Body of pancreas (tissue), 4 donors: Measurements from ENCODE around the gene RPRD1A.
"Not testable (repeated sequence)": the region's sequence is repeated elsewhere in the genome, so short reads cannot be mapped to it uniquely, and the experiment has no call there.

Experiments
- CTCF ChIP-seq, 7 experiments: fragments of 450-650 bp in 4 of 7; fragments of 200-600 bp in 3 of 7; sonication (generic) in 3 of 7; IDR thresholded peaks; one replicate each; pipeline ENCODE4 v1.5.1; 2016 to 2019; ENCODE audit warnings: antibody characterized with exemption in 7 of 7
- POLR2A ChIP-seq, 3 donors: fragments of 450-650 bp; IDR thresholded peaks; one replicate each; pipeline ENCODE4 v1.6.1; 2016; ENCODE audit warnings: antibody characterized with exemption in 3 of 3, mild to moderate bottlenecking in 2 of 3

DNA sequence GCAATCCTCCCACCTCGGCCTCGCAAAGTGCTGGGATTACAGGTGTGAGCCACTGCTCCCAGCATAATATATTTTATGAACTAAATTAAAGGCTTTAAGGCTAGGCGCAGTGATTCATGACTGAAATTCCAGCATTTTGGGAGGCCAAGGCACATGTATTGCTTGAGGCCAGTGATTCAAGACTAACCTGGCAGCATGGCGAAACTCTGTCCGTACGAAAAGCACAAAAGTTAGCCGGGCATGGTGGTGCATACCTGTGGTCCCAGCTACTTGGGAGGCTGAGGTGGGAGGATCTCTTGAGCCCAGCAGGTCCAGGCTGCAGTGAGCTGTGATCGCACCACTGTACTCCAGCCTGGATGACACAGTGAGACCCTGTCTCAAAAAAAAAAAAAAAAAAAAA, 5.0 kb upstream of the RPRD1A start:
- not testable (repeated sequence) for TF ChIP-seq CTCF, POLR2A (IDR thresholded peaks at IDR 0.05)
